ENCODE results near the gene STIM2. TPM values are rescaled to one million over a fixed set of nuclear protein-coding genes. Genes with fewer than 3 reads are reported as not detected.

Gene STIM2
- total RNA-seq, 1 experiment from 2014 or later = 30.2 TPM

GRCh38 chr4:26819026-26819425, 41.6 kb upstream of the STIM2 start:
- POLR2A ChIA-PET (ENCODE audit: unreplicated experiment) = no interaction called here
- H3K27ac ChIP-seq = no peak overlapping the region
- H3K27me3 ChIP-seq (ENCODE audit: insufficient read depth, low read depth) = no peaks in the 10 kb centered on the region
- TF ChIP-seq EZH2 (IDR thresholded peaks at IDR 0.05; ENCODE audit: low read depth) = no peak
- no peak for TF ChIP-seq CTCF (conservative IDR thresholded peaks at IDR 0.05)
- no peak overlapping the region for H3K4me3 ChIP-seq
- no peaks in the 10 kb centered on the region for H3F3A ChIP-seq (ENCODE audit: insufficient read depth, low read depth)
- no peaks in the 10 kb centered on the region for H3K79me2 ChIP-seq (ENCODE audit: low read depth)
- no TSS peak for BruUV-seq (replicated peaks)
- H4K20me1 ChIP-seq (ENCODE audit: insufficient read depth) = no peaks in the 10 kb centered on the region
- H3K9me2 ChIP-seq (ENCODE audit: insufficient read depth) = no peaks in the 10 kb centered on the region
- no peaks in the 10 kb centered on the region for H3K36me3 ChIP-seq (ENCODE audit: low read depth)
- CTCF ChIA-PET = no interaction called here
- no peaks in the 10 kb centered on the region for H3K9me3 ChIP-seq (ENCODE audit: insufficient read depth, low read depth)
- no peaks in the 10 kb centered on the region for H3K4me1 ChIP-seq (replicated peaks; ENCODE audit: insufficient read depth)
- intact Hi-C loops (cut with micrococcal nuclease; ENCODE audit: unreplicated experiment) = no loop called here
- no peak overlapping the region for H2AFZ ChIP-seq
- no peak for DNase-seq
- H3K4me2 ChIP-seq = no peak overlapping the region

GRCh38 chr4:26819478-26820095, 41.1 kb upstream of the STIM2 start:
- TF ChIP-seq EZH2 (IDR thresholded peaks at IDR 0.05; ENCODE audit: low read depth) (no peak), CTCF (conservative IDR thresholded peaks at IDR 0.05) (no peak)
- Histone ChIP-seq H3K79me2 (ENCODE audit: low read depth) (no peaks in the 10 kb centered on the region), H3K9me2 (ENCODE audit: insufficient read depth) (no peaks in the 10 kb centered on the region), H3K27ac (no peak overlapping the region), H3F3A (ENCODE audit: insufficient read depth, low read depth) (no peaks in the 10 kb centered on the region), H3K9me3 (ENCODE audit: insufficient read depth, low read depth) (no peaks in the 10 kb centered on the region), H3K4me1 (replicated peaks; ENCODE audit: insufficient read depth) (no peaks in the 10 kb centered on the region), H3K4me3 (no peak overlapping the region), H4K20me1 (ENCODE audit: insufficient read depth) (no peaks in the 10 kb centered on the region), H3K27me3 (ENCODE audit: insufficient read depth, low read depth) (no peaks in the 10 kb centered on the region), H3K36me3 (ENCODE audit: low read depth) (no peaks in the 10 kb centered on the region), H3K4me2 (no peak overlapping the region), H2AFZ (no peak overlapping the region)
- POLR2A ChIA-PET (ENCODE audit: unreplicated experiment) = no interaction called here
- CTCF ChIA-PET = no interaction called here
- no TSS peak for BruUV-seq (replicated peaks)
- intact Hi-C loops (cut with micrococcal nuclease; ENCODE audit: unreplicated experiment) = no loop called here
- DNase-seq = no peak

- H3K27me3 ChIP-seq (ENCODE audit: insufficient read depth, low read depth) = no peaks in the 10 kb centered on the region
- DNase-seq = no peak
- no peak overlapping the region for H3K4me3 ChIP-seq
- H4K20me1 ChIP-seq (ENCODE audit: insufficient read depth) = no peaks in the 10 kb centered on the region
- TF ChIP-seq CTCF (conservative IDR thresholded peaks at IDR 0.05) (no peak), EZH2 (IDR thresholded peaks at IDR 0.05; ENCODE audit: low read depth) (no peak)
- intact Hi-C loops (cut with micrococcal nuclease; ENCODE audit: unreplicated experiment) = no loop called here
- H3K79me2 ChIP-seq (ENCODE audit: low read depth) = no peaks in the 10 kb centered on the region
- H2AFZ ChIP-seq = no peak overlapping the region
- no peaks in the 10 kb centered on the region for H3K36me3 ChIP-seq (ENCODE audit: low read depth)
- no TSS peak for BruUV-seq (replicated peaks)
- H3F3A ChIP-seq (ENCODE audit: insufficient read depth, low read depth) = no peaks in the 10 kb centered on the region
- ChIA-PET CTCF (no interaction called here), POLR2A (ENCODE audit: unreplicated experiment) (no interaction called here)
- H3K27ac ChIP-seq = no peak overlapping the region
- H3K9me2 ChIP-seq (ENCODE audit: insufficient read depth) = no peaks in the 10 kb centered on the region
- H3K9me3 ChIP-seq (ENCODE audit: insufficient read depth, low read depth) = no peaks in the 10 kb centered on the region
- no peaks in the 10 kb centered on the region for H3K4me1 ChIP-seq (replicated peaks; ENCODE audit: insufficient read depth)
- no peak overlapping the region for H3K4me2 ChIP-seq
Measured at GRCh38 chr4:26820346-26820745, 40.3 kb upstream of the STIM2 start.

Data from PC-9 (cell line).